Measurements from ENCODE around the gene TAF10.

TAF10 gene

GRCh38 chr11:6576471-6577373 is 35.3 kb downstream of the TAF10 start:
- DNase-seq, result no peak

- no peak for DNase-seq
Measured at GRCh38 chr11:6574816-6575715, 37.0 kb downstream of the TAF10 start.

- DNase-seq, result no peak
Measured at GRCh38 chr11:6572215-6572614, 39.8 kb downstream of the TAF10 start.

GRCh38 chr11:6571434-6572008 is 40.5 kb downstream of the TAF10 start:
- no peak for DNase-seq

GRCh38 chr11:6570691-6571427 is 41.2 kb downstream of the TAF10 start:
- DNase-seq, result no peak

- no peak for DNase-seq
Measured at GRCh38 chr11:6569706-6570105, 42.3 kb downstream of the TAF10 start.

GRCh38 chr11:6568191-6568918 is 43.7 kb downstream of the TAF10 start:
- DNase-seq, result no peak

- DNase-seq, result no peak
Measured at GRCh38 chr11:6567371-6567745, 44.7 kb downstream of the TAF10 start.

- no peak for DNase-seq
Measured at GRCh38 chr11:6566704-6567370, 45.2 kb downstream of the TAF10 start.

GRCh38 chr11:6565988-6566703 is 45.9 kb downstream of the TAF10 start:
- no peak for DNase-seq

- DNase-seq, result no peak
Measured at GRCh38 chr11:6565325-6565724, 46.7 kb downstream of the TAF10 start.

- DNase-seq, result no peak
Measured at GRCh38 chr11:6563667-6564066, 48.3 kb downstream of the TAF10 start.

- no peak for DNase-seq
Measured at GRCh38 chr11:6563121-6563619, 48.8 kb downstream of the TAF10 start.

- DNase-seq, result no peak
Measured at GRCh38 chr11:6561288-6561687, 50.7 kb downstream of the TAF10 start.

Measured in activated T-cell treated with anti-CD3 and anti-CD28 coated beads, Interleukin-2, amount 50 U/mL, for 1 hour (primary cell).